Endothelial cell of umbilical vein (primary cell): ENCODE data around the gene CDH3. TPM values are rescaled to one million over a fixed set of nuclear protein-coding genes. Genes with fewer than 3 reads are reported as not detected.

ENCODE experiments used
- BruUV-seq: library from RNA; stranded (reverse); fragments of 400-500 nt; replicated peaks from 2 replicates; lab custom pipeline; 2021; lab: Mats Ljungman, UMichigan
- CTCF ChIA-PET: fragments of 300-600, 350-600 bp; sonication (Branson Sonifier 250); formaldehyde crosslinking; loops from one replicate; lab custom pipeline; 2021; ENCODE audit warnings: antibody characterized with exemption, inconsistent platforms; lab: Charles Lee
- POLR2A ChIA-PET: fragments of 300-600, 350-600 bp; sonication (Branson Sonifier 250); formaldehyde crosslinking; loops from one replicate; lab custom pipeline; 2021; ENCODE audit warnings: antibody characterized with exemption, inconsistent platforms; lab: Charles Lee
- DNase-seq: peaks from one replicate; pipeline ENCODE4 v3.0.0-alpha.2; 2011; ENCODE audit warnings: low read depth, low spot score
- FAIRE-seq: peaks from 2 replicates; lab custom pipeline; 2011; peaks lifted over from hg19 to GRCh38; lab: Jason Lieb, UNC
- H2AFZ ChIP-seq: 2 replicates; pipeline ENCODE4 v1.6.0; 2012; ENCODE audit warnings: low read depth, low read length, control low read depth, inconsistent platforms
- H3K27ac ChIP-seq: 2 replicates; pipeline ENCODE4 v1.5.1; 2011; ENCODE audit warnings: low read depth, mild to moderate bottlenecking, control low read depth, low read length, moderate library complexity; ENCODE audit not compliant: insufficient read depth
- H3K27me3 ChIP-seq, 2 experiments: 2 replicates each; pipeline versions ENCODE4 v1.6.0 to v1.6.1; 2011; ENCODE audit warnings: low read length in 2 of 2, mixed read lengths in 1 of 2; ENCODE audit not compliant: control insufficient read depth in 2 of 2, insufficient read depth in 2 of 2
- H3K36me3 ChIP-seq, 2 experiments: 2 replicates in 1 of 2; 3 replicates in 1 of 2; pipeline ENCODE4 v1.5.1; 2011; ENCODE audit warnings: low read length in 2 of 2, mild to moderate bottlenecking in 1 of 2, moderate library complexity in 1 of 2; ENCODE audit not compliant: control insufficient read depth in 2 of 2, insufficient read depth in 2 of 2; ENCODE audit errors: extremely low read depth in 1 of 2
- H3K4me1 ChIP-seq: 3 replicates; pipeline ENCODE4 v1.5.1; 2011; ENCODE audit warnings: mild to moderate bottlenecking, low read length; ENCODE audit not compliant: control insufficient read depth, insufficient read depth; ENCODE audit errors: extremely low read depth
- H3K4me2 ChIP-seq: 2 replicates; pipeline ENCODE4 v1.6.1; 2011; ENCODE audit warnings: low read length, control low read depth, mixed read lengths; ENCODE audit not compliant: insufficient read depth
- H3K4me3 ChIP-seq, 3 experiments: fragments of 200-600 bp in 1 of 3; sonication (generic), shearing (Covaris generic) in 1 of 3; replicated peaks in 1 of 3; 2 replicates each; pipeline ENCODE4 v1.5.1; 2011 to 2016; ENCODE audit warnings: control low read depth in 3 of 3, low read length in 3 of 3, mild to moderate bottlenecking in 2 of 3, inconsistent platforms in 1 of 3, low read depth in 1 of 3, moderate library complexity in 1 of 3; ENCODE audit not compliant: insufficient read depth in 1 of 3
- H3K79me2 ChIP-seq: 2 replicates; pipeline ENCODE4 v1.6.0; 2012; ENCODE audit warnings: low read length, inconsistent platforms; ENCODE audit not compliant: control insufficient read depth, insufficient read depth
- H3K9ac ChIP-seq: replicated peaks from 2 replicates; pipeline ENCODE3; 2011; ENCODE audit warnings: low read length, control low read depth; ENCODE audit not compliant: insufficient read depth; ENCODE audit errors: extremely low read depth
- H3K9me1 ChIP-seq: replicated peaks from 3 replicates; pipeline ENCODE4 v1.6.0; 2011; ENCODE audit warnings: mild to moderate bottlenecking, low read length; ENCODE audit not compliant: control insufficient read depth, insufficient read depth; ENCODE audit errors: extremely low read depth
- H3K9me3 ChIP-seq: replicated peaks from 2 replicates; pipeline ENCODE4 v1.5.1; 2012; ENCODE audit warnings: low read length, inconsistent platforms; ENCODE audit not compliant: control insufficient read depth, insufficient read depth
- H4K20me1 ChIP-seq: replicated peaks from 2 replicates; pipeline ENCODE3; 2011; ENCODE audit warnings: mild to moderate bottlenecking, low read length; ENCODE audit not compliant: control insufficient read depth, insufficient read depth; ENCODE audit errors: extremely low read depth
- CTCF ChIP-seq, 2 donors: IDR thresholded peaks; 1 replicate in 1 of 2; 2 replicates in 1 of 2; pipeline ENCODE4 v1.5.1; 2011; ENCODE audit warnings: low read length in 2 of 2, mild to moderate bottlenecking in 2 of 2, moderate library complexity in 2 of 2, control low read depth in 1 of 2, inconsistent platforms in 1 of 2, low read depth in 1 of 2; ENCODE audit not compliant: insufficient read depth in 1 of 2; ENCODE audit errors: extremely low read depth in 1 of 2
- EZH2 ChIP-seq: IDR thresholded peaks from 2 replicates; pipeline ENCODE4 v1.6.1; 2012; ENCODE audit warnings: borderline replicate concordance, low read depth, mild to moderate bottlenecking, moderate library complexity, low read length, inconsistent platforms; ENCODE audit not compliant: severe bottlenecking
- FOS ChIP-seq: IDR thresholded peaks from 2 replicates; pipeline ENCODE4 v1.6.1; 2011; ENCODE audit warnings: mild to moderate bottlenecking, low read length, moderate library complexity, borderline replicate concordance; ENCODE audit not compliant: insufficient read depth
- GATA2 ChIP-seq: IDR thresholded peaks from 2 replicates; pipeline ENCODE4 v1.7.0; 2011; ENCODE audit warnings: low read depth, mild to moderate bottlenecking, moderate library complexity, mixed read lengths, low read length; ENCODE audit not compliant: insufficient read length, insufficient read depth
- JUN ChIP-seq: IDR thresholded peaks from 2 replicates; pipeline ENCODE4 v1.6.1; 2011; ENCODE audit warnings: borderline replicate concordance, low read depth; ENCODE audit not compliant: insufficient read length, insufficient read depth
- MAX ChIP-seq: IDR thresholded peaks from 2 replicates; pipeline ENCODE4 v1.6.1; 2011; ENCODE audit not compliant: insufficient read depth, insufficient read length
- MYC ChIP-seq: IDR thresholded peaks from one replicate; pipeline ENCODE4 v1.6.1; 2011; ENCODE audit warnings: mild to moderate bottlenecking, low read depth, low read length
- POLR2A ChIP-seq: IDR thresholded peaks from 2 replicates; pipeline ENCODE4 v1.6.1; 2012; ENCODE audit warnings: low read depth, mild to moderate bottlenecking, control low read depth, low read length
- POLR2AphosphoS5 ChIP-seq: IDR thresholded peaks from 2 replicates; pipeline ENCODE4 v1.6.1; 2012; ENCODE audit warnings: low read depth, mild to moderate bottlenecking, control low read depth, low read length, moderate library complexity; ENCODE audit not compliant: insufficient read depth
- dilution Hi-C: fragments of 300-500 bp; cut with MboI; formaldehyde crosslinking; loops from one replicate; pipeline ENCODE4 v1.15.0; 2019; ENCODE audit warnings: low sequenced_read_pairs; ENCODE audit not compliant: extremely low pct_ligation_motif_present
- intact Hi-C: fragments of 100-400 bp; cut with micrococcal nuclease; formaldehyde crosslinking; loops from one replicate; pipeline ENCODE4 v1.10.0; 2022
- polyA plus RNA-seq, 4 experiments: library from polyadenylated mRNA; depleted of rRNA in 3 of 4; stranded (reverse) in 3 of 4; unstranded in 1 of 4; fragments of >200 nt; gene quantifications; 2 replicates each; pipeline versions ENCODE4 v1.2.1 to v1.2.3, GENCODE V29; 2011 to 2012; ENCODE audit warnings: missing spikeins in 1 of 4
- total RNA-seq: library from RNA; stranded (reverse); gene quantifications from 2 replicates; pipeline ENCODE4 v1.2.3, GENCODE V29; 2021

Gene CDH3
- total and polyA plus RNA-seq, 2 donors (not counting 3 experiments of a cell fraction or from before 2014, with no cell fraction given) = 0.03 TPM; not detected in 1

DNA sequence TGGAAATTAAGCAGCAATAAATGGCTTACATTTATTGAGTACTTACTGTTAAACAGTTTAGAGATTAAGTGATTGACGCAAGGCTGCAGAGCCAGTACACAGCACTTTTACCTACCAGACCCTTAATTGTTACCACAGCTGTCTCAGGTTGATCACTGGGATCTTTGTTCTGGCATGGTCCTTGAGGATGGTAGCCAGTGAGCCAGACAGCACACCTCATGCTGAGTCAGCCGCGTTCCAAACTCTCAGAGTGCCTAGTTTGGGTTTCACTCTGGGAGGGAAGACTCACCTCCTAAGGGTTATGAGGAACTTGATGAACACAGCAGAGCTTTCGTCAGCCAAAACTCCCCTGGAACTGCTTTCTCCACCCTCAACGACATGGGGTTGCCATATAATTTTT, 20.4 kb downstream of the CDH3 start:
- Histone ChIP-seq H3K9me1 (no peaks in the 10 kb centered on the region), H3K79me2 (no peaks in the 10 kb centered on the region), H3K27me3 (no peaks in the 10 kb centered on the region), H3K4me2 (no peak overlapping the region), H3K36me3 (no peaks in the 10 kb centered on the region), H3K9me3 (no peaks in the 10 kb centered on the region), H4K20me1 (no peaks in the 10 kb centered on the region), H3K27ac (no peak overlapping the region), H2AFZ (no peak overlapping the region), H3K9ac (no peak overlapping the region), H3K4me1 (no peaks in the 10 kb centered on the region), H3K4me3 (no peak overlapping the region)
- POLR2A ChIA-PET = no interaction called here
- FAIRE-seq = no peak
- DNase-seq = no peak
- CTCF ChIA-PET = interaction anchor here (1.1 kb wide), 1 partner anchor 14 kb away, joined by 3 read pairs; no protein-coding TSS in a partner anchor
- TF ChIP-seq MAX (no peak), FOS (no peak), CTCF (IDR thresholded peaks at IDR 0.05; ENCODE audit: extremely low read depth in 1 of 2, insufficient read depth in 1 of 2, low read depth in 1 of 2, low read length in 2 of 2) (no peak), EZH2 (no peak), GATA2 (no peak), MYC (no peak), POLR2AphosphoS5 (no peak), POLR2A (no peak), JUN (no peak)
- BruUV-seq = no TSS peak
- intact Hi-C loops = no loop called here
- dilution Hi-C loops = no loop called here
